Peyer's patch (tissue), 4 donors: Measurements from ENCODE around the gene WDR91. TPM values are rescaled to one million over a fixed set of nuclear protein-coding genes. Genes with fewer than 3 reads are reported as not detected.

ENCODE experiments used
- DNase-seq, 3 donors: peaks; one replicate each; pipeline ENCODE4 v3.0.0-alpha.2; 2017 to 2019
- H3K27ac ChIP-seq, 4 donors: fragments of 200-600 bp; sonication (generic); one replicate each; pipeline ENCODE4 v1.5.1; 2016 to 2019
- H3K27me3 ChIP-seq, 2 donors: fragments of 200-600 bp; sonication (generic); one replicate each; pipeline ENCODE4 v1.5.1; 2019
- H3K36me3 ChIP-seq, 3 donors: fragments of 200-600 bp; sonication (generic); one replicate each; pipeline ENCODE4 v1.5.1; 2016 to 2019
- H3K4me1 ChIP-seq, 4 donors: fragments of 200-600 bp; sonication (generic); one replicate each; pipeline ENCODE4 v1.5.1; 2016 to 2019
- H3K4me3 ChIP-seq, 4 donors: fragments of 200-600 bp; sonication (generic); 1 replicate in 3 of 4; 2 replicates in 1 of 4; pipeline ENCODE4 v1.5.1; 2016 to 2019; ENCODE audit warnings: mild to moderate bottlenecking in 1 of 4
- H3K9me3 ChIP-seq, 4 donors: fragments of 200-600 bp; sonication (generic); one replicate each; pipeline ENCODE4 v1.5.1; 2016 to 2019; ENCODE audit warnings: mild to moderate bottlenecking in 1 of 4
- POLR2A ChIP-seq, 2 donors: fragments of 450-650 bp; IDR thresholded peaks; one replicate each; pipeline ENCODE4 v1.5.1; 2017; ENCODE audit warnings: antibody characterized with exemption in 2 of 2, mild to moderate bottlenecking in 2 of 2, moderate library complexity in 2 of 2
- total RNA-seq, 4 donors: library from RNA; depleted of rRNA; stranded (reverse); fragments of >200 nt; gene quantifications; one replicate each; pipeline ENCODE4 v1.1.0, GENCODE V29; 2016
- TF ChIP-seq, protein P1 (sequence below), 6 experiments: fragments of 450-650 bp in 4 of 6; fragments of 200-600 bp in 2 of 6; sonication (generic) in 1 of 6; IDR thresholded peaks; one replicate each; pipeline ENCODE4 v1.5.1; 2017 to 2019; ENCODE audit warnings: antibody characterized with exemption in 6 of 6, mild to moderate bottlenecking in 3 of 6, moderate library complexity in 1 of 6

The WDR91 gene
- total RNA-seq, 4 donors from 2014 or later = 6.7 to 44.6 (median 22.2) TPM

DNA sequence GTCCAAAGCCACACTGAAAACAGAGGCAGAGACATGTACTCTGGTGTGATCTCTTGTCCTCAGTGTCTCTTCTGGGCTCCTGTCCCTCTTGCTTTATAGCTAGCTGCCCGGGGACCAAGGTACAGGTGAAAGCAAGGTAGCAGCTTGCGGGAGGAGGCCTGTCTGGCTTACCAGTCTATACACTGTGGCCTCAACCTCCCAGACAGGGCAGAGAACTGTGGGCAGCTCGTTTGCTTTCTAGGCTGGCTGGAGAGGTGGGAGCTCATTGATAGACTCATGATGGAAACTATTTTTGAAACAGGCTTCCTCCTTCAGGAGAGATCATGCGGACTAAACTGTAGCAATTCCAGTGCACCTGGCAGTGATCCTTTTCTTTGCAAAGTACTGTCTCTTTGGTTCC is 45.5 kb downstream of the WDR91 start:
- Histone ChIP-seq H3K27me3 (no peaks in the 10 kb centered on the region), H3K4me1 (peaks cover 3 to 34% (median 8%) of the 10 kb centered on the region in 4 donors), H3K4me3 (no peak overlapping the region), H3K27ac (peak overlapping the region in 3 of 4 donors; percentile 6 to 97 (median 29)), H3K9me3 (no peaks in the 10 kb centered on the region), H3K36me3 (peaks cover 0 to 47% (median 0%) of the 10 kb centered on the region in 3 donors)
- DNase-seq = no peak
- TF ChIP-seq, protein P1, sequence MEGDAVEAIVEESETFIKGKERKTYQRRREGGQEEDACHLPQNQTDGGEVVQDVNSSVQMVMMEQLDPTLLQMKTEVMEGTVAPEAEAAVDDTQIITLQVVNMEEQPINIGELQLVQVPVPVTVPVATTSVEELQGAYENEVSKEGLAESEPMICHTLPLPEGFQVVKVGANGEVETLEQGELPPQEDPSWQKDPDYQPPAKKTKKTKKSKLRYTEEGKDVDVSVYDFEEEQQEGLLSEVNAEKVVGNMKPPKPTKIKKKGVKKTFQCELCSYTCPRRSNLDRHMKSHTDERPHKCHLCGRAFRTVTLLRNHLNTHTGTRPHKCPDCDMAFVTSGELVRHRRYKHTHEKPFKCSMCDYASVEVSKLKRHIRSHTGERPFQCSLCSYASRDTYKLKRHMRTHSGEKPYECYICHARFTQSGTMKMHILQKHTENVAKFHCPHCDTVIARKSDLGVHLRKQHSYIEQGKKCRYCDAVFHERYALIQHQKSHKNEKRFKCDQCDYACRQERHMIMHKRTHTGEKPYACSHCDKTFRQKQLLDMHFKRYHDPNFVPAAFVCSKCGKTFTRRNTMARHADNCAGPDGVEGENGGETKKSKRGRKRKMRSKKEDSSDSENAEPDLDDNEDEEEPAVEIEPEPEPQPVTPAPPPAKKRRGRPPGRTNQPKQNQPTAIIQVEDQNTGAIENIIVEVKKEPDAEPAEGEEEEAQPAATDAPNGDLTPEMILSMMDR (IDR thresholded peaks at IDR 0.05) = no peak
- no peak for TF ChIP-seq POLR2A (IDR thresholded peaks at IDR 0.05)

DNA sequence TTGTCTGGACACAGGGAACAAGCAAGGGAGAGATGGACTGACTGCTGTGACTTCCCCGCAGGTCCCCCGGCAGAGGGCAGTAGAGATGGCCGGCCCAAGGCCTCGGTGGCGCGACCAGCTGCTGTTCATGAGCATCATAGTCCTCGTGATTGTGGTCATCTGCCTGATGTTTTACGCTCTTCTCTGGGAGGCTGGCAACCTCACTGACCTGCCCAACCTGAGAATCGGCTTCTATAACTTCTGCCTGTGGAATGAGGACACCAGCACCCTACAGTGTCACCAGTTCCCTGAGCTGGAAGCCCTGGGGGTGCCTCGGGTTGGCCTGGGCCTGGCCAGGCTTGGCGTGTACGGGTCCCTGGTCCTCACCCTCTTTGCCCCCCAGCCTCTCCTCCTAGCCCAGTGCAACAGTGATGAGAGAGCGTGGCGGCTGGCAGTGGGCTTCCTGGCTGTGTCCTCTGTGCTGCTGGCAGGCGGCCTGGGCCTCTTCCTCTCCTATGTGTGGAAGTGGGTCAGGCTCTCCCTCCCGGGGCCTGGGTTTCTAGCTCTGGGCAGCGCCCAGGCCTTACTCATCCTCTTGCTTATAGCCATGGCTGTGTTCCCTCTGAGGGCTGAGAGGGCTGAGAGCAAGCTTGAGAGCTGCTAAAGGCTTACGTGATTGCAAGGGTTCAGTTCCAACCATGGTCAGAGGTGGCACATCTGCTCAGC is 46.8 kb downstream of the WDR91 start:
- TF ChIP-seq, protein P1 (IDR thresholded peaks at IDR 0.05) = no peak
- no peak for TF ChIP-seq POLR2A (IDR thresholded peaks at IDR 0.05)
- H3K9me3 ChIP-seq = no peaks in the 10 kb centered on the region
- peak overlapping the region in 1 of 4 donors; percentile 7 for H3K27ac ChIP-seq
- H3K27me3 ChIP-seq = no peaks in the 10 kb centered on the region
- H3K36me3 ChIP-seq = peaks cover 0 to 47% (median 0%) of the 10 kb centered on the region in 3 donors
- no peak for DNase-seq
- peaks cover 6 to 44% (median 14%) of the 10 kb centered on the region in 4 donors for H3K4me1 ChIP-seq
- no peak overlapping the region for H3K4me3 ChIP-seq

DNA sequence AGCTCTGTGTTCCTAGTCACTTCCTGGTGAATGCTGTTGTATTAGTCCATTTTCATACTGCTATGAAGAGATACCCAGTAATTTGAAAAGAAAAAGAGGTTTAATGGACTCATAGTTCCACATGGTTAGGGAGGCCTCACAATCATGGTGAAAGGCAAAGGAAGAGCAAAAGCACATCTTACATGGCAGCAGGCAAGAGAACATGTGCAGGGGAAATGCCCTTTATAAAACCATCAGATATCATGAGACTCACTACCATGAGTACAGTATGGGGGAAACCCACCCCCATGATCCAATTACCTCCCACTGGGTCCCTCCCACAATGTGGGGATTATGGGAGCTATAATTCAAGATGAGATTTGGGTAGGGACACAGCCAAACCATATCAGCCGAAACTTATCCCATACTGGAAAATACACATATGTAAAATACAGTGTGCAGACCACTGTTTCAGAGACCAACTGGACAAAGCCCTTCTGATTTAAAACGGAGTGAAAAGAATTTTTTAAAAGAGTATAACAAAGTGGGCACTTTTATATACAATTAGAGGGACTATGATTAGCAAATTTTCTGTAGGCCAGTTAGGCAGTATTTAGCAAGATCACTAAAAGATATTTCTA is 48.8 kb downstream of the WDR91 start:
- peaks cover 3 to 27% (median 10%) of the 10 kb centered on the region in 4 donors for H3K4me1 ChIP-seq
- no peak for DNase-seq
- H3K27ac ChIP-seq = no peak overlapping the region
- H3K27me3 ChIP-seq = no peaks in the 10 kb centered on the region
- H3K4me3 ChIP-seq = no peak overlapping the region
- H3K9me3 ChIP-seq = no peaks in the 10 kb centered on the region
- TF ChIP-seq, protein P1 (IDR thresholded peaks at IDR 0.05) = no peak
- TF ChIP-seq POLR2A (IDR thresholded peaks at IDR 0.05) = no peak
- peaks cover 0 to 37% (median 0%) of the 10 kb centered on the region in 3 donors for H3K36me3 ChIP-seq

DNA sequence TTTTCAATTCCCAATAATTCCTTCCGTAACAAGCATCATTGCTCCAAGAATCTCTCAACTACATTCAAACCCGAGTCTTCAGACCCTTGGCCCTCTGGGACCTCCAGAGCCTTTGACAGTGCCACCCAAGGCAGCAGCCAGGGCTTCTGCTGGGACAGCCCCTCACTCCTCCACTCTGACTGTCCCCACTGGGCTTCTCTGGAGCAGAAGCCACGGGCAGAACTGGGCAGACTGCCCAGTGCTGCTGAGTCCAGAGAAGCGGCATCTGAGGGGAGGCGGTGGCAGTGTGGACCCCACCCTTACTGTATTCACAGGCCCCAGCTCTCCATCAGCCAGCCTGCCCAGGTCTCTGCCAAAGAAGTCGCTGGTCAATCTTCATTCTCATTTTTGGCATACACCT is 49.7 kb downstream of the WDR91 start:
- no peak overlapping the region for H3K4me3 ChIP-seq
- H3K36me3 ChIP-seq = peaks cover 0 to 29% (median 0%) of the 10 kb centered on the region in 3 donors
- H3K9me3 ChIP-seq = no peaks in the 10 kb centered on the region
- no peak for DNase-seq
- peak overlapping the region in 1 of 4 donors; percentile 65 for H3K27ac ChIP-seq
- no peak for TF ChIP-seq POLR2A (IDR thresholded peaks at IDR 0.05)
- TF ChIP-seq, protein P1 (IDR thresholded peaks at IDR 0.05) = no peak
- H3K27me3 ChIP-seq = no peaks in the 10 kb centered on the region
- peaks cover 3 to 20% (median 10%) of the 10 kb centered on the region in 4 donors for H3K4me1 ChIP-seq

DNA sequence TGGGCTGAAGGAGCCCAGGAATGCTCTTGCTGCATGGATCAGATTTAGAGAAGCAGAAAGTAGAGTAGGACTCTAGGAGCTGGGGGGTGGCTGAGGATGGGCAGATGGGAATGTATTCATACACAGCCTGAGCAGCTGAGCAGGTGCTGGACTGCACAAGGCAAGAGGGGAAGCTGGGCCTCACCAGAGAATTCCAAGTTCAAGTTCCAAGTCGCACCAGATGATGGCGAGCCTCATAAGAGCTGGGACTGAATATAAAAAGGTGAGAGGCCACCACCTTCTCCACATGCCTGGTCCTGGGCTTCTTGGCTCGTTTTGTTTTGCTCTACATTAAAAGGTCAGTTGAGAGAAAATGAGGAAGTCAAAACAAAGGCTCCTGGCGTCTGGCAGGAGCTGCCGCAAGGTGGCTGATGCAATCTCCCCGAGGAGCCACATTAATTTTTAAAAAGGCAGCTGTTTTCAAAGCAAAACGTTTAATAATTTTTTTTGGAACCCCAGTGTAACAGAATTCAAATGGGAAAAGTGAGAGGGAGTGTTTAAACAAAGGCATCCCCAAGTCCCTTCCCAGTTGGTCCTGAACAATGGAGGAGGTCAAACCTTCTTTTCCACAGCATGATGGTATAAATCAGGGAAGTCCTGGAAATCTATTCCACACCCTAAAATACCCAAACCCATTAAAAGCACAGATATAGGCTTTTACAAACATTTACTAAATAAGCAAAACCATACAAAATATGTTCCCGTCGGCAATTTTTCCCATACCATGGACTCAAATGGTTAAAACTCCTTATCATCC is 50.3 kb downstream of the WDR91 start:
- peaks cover 0 to 23% (median 0%) of the 10 kb centered on the region in 3 donors for H3K36me3 ChIP-seq
- DNase-seq = no peak
- no peaks in the 10 kb centered on the region for H3K9me3 ChIP-seq
- H3K27me3 ChIP-seq = no peaks in the 10 kb centered on the region
- TF ChIP-seq, protein P1 (IDR thresholded peaks at IDR 0.05) = no peak
- no peak for TF ChIP-seq POLR2A (IDR thresholded peaks at IDR 0.05)
- H3K4me3 ChIP-seq = no peak overlapping the region
- H3K27ac ChIP-seq = peak overlapping the region in 3 of 4 donors; percentile 53 to 65 (median 55)
- peaks cover 3 to 18% (median 10%) of the 10 kb centered on the region in 4 donors for H3K4me1 ChIP-seq
